GM12892 (cell line): ENCODE results near the gene KATNB1.

Experiments
- DNase-seq: peaks from one replicate; pipeline ENCODE4 v3.0.0; 2011; ENCODE audit not compliant: insufficient read length
- FAIRE-seq: peaks from 2 replicates; lab custom pipeline; 2011; peaks lifted over from hg19 to GRCh38; lab: Jason Lieb, UNC
- POLR2A ChIP-seq: IDR thresholded peaks from 2 replicates; pipeline ENCODE4 v1.6.1; 2011; ENCODE audit warnings: low read depth, low read length, control low read depth
- POLR2AphosphoS5 ChIP-seq: IDR thresholded peaks from 2 replicates; pipeline ENCODE4 v1.6.1; 2011; ENCODE audit warnings: low read depth, low read length, control low read depth
- TAF1 ChIP-seq: IDR thresholded peaks from 2 replicates; pipeline ENCODE4 v1.6.1; 2011; ENCODE audit warnings: low read depth, mild to moderate bottlenecking, control low read depth, low read length, borderline replicate concordance

Gene KATNB1

DNA sequence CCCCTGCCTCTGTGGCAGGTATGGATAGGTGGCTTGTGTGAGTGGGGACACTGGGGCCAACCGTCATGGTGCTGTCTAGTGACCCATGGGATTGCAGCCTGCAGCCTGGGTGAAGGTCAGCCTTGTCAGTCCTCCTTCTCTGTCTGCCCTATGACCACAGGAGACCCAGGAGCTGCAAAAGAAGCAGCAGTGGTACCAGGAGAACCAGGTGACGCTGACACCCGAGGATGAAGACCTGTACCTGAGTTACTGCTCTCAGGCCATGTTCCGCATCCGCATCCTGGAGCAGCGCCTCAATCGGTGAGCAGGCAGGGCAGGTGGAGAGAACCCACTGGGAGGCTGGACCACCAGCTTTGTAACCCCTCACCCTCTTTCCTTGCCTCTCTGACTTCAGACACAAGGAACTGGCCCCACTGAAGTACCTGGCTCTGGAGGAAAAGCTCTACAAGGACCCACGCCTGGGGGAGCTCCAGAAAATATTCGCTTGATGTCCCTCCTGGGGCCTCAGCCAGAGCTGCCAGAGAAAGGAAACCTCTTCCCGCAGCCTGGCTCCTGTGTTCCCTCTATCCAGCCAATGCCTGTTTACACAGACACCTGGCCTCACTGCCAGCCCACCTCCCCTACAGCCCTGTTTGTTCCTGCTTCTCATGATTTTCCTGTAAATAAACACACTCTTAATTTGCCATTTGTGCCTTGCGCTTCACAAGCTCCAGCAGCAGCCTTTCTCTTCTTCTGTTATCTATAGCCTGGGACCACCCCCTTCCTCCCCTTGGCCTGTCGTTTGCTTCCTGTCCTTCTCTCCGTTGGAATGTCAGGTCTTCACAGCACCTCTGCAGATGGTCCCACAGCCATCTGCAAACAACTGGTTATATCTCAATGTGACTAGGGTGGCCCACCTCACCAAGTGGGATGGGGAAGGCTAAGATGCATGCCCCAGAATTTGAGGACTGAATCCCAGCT is 4.5 kb upstream of the KATNB1 start:
- TF ChIP-seq TAF1 (no peak), POLR2AphosphoS5 (no peak), POLR2A (no peak)
- DNase-seq (no peak), FAIRE-seq (no peak)

DNA sequence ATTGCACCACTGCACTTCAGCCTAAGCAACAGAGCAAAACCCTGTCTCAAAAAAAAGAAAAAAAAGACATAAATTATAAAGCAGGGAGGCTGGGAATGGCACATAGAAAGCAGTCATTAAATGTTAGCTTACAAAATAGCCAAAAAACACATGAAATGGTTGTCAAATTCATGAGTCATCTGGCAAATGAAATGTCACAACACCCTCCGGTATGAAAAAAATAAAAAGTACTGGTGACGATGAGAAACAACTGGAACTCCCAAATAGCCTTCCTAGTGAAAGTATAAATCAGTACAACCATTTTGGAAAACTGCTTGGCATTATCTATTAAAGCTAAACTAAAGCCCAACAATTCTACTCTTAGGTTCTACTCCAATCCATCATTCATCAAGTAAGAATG is 3.5 kb upstream of the KATNB1 start:
- no peak for FAIRE-seq
- TF ChIP-seq TAF1, result no peak
- TF ChIP-seq POLR2A, result no peak
- no peak for TF ChIP-seq POLR2AphosphoS5
- DNase-seq, result no peak

DNA sequence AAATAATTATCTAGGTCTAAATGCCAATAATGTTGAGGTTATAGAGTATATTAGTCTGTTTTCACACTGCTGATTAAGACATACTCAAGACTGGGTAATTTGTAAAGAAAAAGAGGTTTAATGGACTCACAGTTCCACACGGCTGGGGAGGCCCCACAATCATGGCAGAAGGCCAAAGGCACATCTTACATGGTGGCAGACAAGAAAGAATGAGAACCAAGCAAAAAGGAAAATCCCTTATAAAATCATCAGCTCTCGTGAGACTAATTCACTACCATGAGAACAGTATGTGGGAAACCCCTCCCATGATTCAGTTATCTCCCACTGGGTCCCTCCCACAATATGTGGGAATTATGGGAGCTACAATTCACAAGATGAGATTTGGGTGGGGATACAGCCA is 2.9 kb upstream of the KATNB1 start:
- no peak for TF ChIP-seq TAF1
- TF ChIP-seq POLR2A, result no peak
- TF ChIP-seq POLR2AphosphoS5, result no peak
- FAIRE-seq (no peak), DNase-seq (no peak)

DNA sequence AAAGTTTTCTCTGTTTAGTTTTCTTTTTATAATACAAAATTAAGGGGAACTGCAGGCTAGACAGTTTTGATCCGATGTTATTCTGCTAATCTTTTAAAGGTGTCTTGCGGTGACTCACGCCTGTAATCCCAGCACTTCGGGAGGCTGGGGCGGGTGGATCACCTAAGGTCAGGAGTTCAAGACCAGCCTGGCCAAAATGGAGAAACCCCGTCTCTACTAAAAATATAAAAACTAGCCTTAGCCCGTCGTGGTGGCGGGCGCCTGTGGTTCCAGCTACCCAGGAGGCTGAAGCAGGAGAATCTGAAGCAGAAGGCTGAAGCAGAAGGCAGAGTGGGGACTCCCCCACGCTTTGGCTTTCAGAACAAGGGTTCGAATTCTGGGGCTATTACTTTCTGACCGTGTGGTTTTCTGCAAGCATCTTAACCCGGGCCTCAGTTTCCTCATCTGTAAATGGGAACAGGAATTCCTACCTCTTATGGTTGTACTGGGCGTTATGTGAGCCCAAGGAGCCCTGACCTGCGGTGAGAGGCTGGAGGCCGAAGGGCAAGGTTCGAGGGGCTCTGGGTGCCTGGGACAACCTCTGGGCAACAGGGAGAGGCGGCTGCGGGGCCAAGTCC is 1.2 kb upstream of the KATNB1 start:
- DNase-seq, result no peak
- no peak for TF ChIP-seq POLR2AphosphoS5
- TF ChIP-seq POLR2A, result no peak
- no peak for TF ChIP-seq TAF1

GRCh38 chr16:57734925-57735754 is 430 bp upstream of the KATNB1 start:
- DNase-seq (peak; percentile 97), FAIRE-seq (peak; percentile 100)
- TF ChIP-seq TAF1 (peak; percentile 65), POLR2AphosphoS5 (peak; percentile 76), POLR2A (peak; percentile 67)

More for the DNA sequence above, 1.2 kb upstream of the KATNB1 start:
- FAIRE-seq, result peak; percentile 42

- peak; percentile 70 for FAIRE-seq
- TF ChIP-seq POLR2A (no peak), POLR2AphosphoS5 (no peak), TAF1 (no peak)
- no peak for DNase-seq
These were observed 1.1 kb downstream of the KATNB1 start for GRCh38 chr16:57736419-57737351.

DNA sequence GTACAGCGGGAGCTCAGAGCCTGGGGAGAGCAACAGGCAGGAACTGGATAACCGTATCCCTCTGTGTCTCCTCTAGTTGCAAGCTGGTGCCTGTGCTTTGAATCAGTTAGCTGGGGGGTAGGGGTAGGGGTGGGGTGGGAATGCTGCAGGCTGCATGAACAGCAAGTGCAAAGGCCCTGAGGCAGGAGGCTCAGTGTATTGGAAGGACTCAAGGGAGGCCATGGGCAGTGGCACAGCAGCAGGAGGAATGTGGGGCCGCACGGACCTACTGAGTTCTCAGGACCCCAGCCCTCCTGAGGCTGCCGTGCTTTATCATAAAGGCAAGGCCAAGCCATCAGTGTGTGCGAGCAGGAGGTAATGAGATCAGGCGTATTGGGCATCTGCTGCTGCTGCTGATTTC is 3.3 kb downstream of the KATNB1 start:
- no peak for DNase-seq
- TF ChIP-seq POLR2A, result no peak
- TF ChIP-seq TAF1, result no peak
- no peak for TF ChIP-seq POLR2AphosphoS5
- no peak for FAIRE-seq

GRCh38 chr16:57739756-57740422 is 4.3 kb downstream of the KATNB1 start:
- FAIRE-seq (no peak), DNase-seq (no peak)
- no peak for TF ChIP-seq POLR2AphosphoS5
- no peak for TF ChIP-seq POLR2A
- no peak for TF ChIP-seq TAF1

GRCh38 chr16:57740423-57741071 is 5.0 kb downstream of the KATNB1 start:
- no peak for DNase-seq
- TF ChIP-seq TAF1 (no peak), POLR2AphosphoS5 (no peak), POLR2A (no peak)
- FAIRE-seq, result no peak
